ENCODE results near the gene DPYD.
A peak's percentile ranks its signal among the peaks of the same experiment; 100 is the strongest.

DPYD gene

DNA sequence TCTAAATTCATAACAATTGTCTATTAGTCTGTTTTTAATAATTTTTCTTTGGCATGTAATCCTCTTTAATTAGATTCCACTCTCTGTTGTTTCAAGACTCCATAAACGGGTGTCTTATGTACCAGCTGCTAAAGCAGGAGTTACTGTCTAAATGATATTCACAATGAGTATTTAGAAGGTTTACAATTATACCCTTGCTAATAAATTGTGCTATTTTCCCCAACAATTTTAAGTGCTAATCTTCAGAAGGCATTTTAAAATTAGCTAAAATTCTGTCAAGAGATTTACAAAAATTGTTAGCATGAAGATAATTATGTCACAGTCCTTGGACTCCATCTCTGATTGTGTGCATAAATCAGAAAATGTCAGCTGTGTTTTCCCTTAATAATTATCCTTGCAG is 83.7 kb downstream of the DPYD start:
- DNase-seq (ENCODE audit: low spot score), result no peak

DNA sequence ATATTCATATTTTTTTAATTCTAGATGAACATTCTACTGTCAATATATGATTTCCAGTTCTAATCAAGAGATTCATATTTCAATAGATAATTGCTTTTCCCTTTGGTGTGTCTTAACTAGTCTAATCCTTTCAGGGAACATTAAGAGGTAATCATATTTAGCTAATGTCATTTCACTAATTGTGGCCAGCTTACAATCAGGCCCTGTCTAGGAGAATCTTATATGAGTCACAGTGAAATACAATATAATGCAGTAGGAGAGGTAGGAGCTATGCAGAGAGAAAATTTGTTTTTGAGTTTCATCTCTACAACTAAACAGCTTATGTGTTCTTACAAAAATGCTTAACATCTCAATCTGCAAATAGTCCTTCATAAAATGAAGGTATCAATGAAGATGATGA is 85.9 kb downstream of the DPYD start:
- no peak for DNase-seq (ENCODE audit: low spot score)

DNA sequence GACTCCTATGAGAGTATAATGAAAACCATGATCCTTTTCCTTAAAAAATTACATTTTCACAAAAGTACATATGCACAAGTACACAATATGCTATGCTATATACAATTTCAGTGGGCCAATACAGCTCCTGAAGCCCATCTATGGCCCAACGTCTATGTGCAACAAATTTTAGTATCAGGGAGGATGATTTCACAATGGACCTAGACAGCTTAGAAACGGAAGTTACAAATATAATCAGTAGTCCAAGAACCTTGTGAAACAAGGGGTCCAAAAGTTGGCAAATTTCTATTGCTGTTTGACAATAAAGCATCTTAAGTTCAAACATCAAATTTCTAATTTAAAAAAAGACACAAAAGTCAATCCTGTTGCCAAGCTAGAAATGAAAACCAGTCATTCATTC is 87.0 kb downstream of the DPYD start:
- DNase-seq (ENCODE audit: low spot score), result no peak

DNA sequence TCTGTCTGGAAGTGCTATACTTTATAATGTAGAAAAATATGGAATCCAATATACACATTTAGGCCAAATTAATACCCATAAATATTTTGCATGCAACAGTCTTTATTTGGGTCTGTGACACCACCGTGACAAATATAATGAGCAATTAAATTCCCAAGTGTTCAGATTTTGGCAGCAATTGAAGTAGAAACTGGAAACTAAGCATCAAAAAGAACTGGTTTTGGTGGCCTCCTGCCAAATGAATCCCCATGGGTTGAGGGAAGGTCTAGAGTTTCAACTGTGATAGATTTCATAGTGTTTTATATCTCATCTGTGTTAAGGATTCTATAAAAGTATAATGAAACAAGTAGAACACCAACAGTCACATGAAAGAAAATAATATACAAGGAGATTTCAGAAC is 88.4 kb downstream of the DPYD start:
- no peak for DNase-seq (ENCODE audit: low spot score)

DNA sequence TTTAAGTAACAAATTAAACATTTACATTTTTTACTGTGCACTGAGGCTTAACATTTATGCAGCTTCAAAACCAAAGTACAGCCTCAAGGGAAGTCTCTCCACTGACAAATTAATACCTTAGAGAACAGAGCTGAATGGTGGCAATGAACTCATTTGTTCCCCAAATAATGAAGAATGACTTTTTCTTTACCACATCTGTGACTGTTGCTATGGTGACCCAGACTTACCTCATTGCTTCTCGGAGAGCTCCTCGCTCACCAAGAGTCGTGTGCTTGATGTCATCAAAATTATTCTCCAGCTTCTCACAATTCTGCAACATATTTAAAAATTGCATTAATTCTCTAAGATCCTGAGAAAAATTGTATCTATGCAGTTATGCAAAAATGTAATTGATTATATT is 92.9 kb downstream of the DPYD start:
- DNase-seq (ENCODE audit: low spot score), result no peak

DNA sequence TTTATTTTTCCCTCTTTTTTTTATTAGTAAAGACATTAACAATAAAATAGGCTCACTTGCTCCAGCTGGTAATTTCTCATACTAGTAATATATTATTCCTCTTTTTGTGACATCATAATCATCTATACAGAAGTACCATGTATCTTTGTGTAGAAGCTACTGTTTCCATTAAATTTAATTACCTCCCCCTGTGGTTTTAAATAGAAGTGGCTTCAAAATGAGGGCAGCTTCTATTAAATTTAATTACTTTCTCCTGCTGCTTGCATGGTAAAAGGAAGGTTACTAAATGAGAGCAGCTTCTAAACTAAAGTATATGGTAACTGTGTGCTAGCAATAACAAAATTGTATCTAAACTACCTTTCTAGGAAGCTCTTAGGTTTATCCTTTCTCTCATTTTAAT is 94.0 kb downstream of the DPYD start:
- DNase-seq (ENCODE audit: low spot score), result no peak

DNA sequence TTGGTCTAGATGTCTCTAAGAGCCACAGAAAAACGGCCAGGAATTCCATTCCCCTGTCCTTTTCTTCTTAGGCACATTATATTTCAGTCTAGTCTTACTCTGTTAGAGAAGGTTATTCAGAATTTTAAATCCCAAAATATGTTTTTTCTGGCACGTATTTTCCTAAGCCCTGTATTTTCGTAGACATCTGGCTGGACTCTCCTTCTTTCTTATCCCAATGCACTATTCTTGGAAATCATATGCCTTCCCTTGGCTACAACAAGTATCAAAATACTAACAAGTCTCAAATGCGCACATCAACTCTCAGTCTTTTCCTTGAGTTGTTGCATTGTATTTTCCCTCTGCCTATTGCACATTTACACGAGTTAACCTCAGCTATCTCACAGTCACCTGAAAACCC is 96.2 kb downstream of the DPYD start:
- DNase-seq (ENCODE audit: low spot score), result no peak

DNA sequence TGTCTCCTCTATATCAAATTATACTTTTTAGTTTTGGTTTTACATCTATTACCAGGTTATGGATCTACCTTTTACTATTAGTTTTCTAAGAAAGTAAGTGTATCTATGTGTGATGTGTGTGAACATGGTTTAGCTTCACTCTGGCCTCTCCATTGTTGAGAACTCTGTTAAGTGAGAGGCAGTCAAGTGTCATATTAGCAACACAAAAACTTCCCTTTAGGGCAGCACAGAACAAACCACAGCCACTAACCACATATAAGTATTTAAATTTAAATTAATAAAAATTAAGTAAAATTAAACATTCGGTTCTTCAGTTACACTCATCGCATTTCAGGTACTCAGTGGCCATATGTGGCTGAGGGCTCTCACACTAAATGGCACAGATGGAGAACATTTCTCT is 96.6 kb downstream of the DPYD start:
- DNase-seq (ENCODE audit: low spot score), result no peak

DNA sequence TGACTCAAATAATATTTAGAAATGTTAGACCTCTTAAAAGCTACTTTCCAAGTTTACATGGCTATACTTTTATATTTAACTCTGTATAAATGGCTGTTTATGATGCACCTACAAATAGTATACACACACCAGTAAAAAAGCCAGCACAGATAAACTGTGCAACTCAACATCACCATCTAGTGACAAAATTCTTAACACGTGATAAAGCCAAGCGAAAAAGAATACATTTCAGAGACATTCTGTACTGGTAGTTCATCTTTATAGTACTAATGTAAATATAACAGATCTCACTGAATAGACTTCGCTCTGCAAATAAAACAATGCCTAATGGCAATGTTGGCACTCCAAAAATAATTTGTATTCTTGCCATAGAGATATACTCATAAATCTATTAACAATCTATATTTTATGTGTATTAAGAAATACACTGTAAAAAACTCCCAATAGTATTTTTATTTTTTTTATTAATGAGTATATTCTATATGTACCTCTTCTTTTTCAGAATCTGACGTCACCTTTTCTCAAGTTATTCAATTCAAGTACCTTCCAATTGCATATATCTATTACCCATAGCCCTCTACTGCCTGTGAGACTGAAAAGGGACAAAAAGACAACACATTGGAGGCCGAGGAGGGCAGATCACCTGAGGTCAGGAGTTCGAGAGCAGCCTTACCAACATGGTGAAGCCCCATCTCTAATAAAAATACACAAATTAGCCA is 100.2 kb downstream of the DPYD start:
- DNase-seq (ENCODE audit: low spot score), result peak; percentile 14

DNA sequence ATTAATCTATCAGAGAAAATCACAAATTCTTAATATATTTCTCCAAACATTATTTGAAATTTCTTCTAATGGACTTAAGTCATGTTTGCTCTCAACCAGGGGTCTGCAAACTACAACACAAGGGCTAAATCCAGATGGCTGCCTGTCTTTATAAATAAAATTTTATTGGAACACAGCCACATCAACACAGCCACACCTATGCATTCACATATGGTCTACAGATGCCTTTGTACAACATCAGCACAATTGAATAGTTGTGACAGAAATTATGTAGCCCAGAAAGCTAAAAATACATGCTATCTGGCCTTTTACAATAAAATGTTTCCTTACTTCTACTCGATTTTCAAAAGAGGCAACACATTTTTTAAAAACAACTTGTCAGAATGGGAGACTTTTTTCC is 103.9 kb downstream of the DPYD start:
- no peak for DNase-seq (ENCODE audit: low spot score)

DNA sequence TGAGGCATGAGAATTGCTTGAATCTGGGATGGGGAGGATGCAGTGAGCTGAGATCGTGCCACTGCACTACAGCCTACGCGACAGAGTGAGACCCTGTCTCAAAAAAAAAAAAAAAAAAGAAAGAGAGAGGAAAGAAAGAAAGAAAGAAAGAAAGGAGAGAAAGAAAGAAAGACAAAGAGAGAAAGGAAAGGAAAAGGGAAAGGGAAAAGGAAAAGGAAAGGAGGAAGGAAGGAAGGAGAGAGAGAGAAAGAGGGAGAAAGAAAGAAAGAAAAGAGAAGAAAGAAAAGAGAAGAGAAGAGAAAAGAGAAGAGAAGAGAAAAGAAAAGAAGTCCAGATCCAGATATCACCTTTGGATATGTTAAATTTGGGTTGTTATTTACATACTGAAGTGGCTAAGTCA is 106.0 kb downstream of the DPYD start:
- DNase-seq (ENCODE audit: low spot score), result no peak

DNA sequence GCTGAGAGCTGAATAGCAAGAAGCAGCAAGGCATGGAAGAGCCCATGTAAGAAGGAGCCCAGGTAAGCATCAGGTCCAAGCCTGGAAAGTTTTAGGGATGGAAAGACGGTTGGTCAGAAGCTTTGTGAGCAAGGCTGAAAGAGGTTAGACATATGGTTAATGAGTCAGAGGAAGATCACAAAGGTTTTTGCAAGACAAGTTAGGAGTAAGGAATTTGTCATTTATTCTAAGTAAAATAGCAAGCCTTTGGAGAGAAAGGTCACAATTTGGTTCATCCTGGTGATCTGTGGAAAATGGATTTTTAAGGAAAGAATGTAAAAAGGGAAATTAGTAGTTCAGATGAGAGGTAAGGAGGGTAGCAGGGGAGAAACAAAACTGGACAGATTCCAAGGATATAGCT is 106.7 kb downstream of the DPYD start:
- DNase-seq (ENCODE audit: low spot score), result peak; percentile 20

DNA sequence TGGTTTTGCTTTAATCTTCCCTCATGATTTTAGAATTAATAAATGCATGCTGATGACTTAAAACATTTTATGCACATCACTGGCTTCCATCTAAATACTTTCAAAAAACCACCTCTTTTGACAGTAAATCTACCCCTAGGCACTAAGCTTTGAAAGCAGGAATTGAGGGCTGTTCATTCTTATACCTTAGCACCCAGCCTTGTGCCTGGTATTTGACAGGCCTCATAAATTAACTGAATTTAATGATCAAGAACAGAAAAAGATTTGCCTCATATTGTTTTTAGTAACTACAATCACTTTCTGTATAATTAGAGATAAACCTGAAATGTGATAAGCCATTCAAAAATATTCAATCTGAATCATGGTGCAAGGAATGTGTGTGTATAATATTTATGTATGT is 108.8 kb downstream of the DPYD start:
- DNase-seq (ENCODE audit: low spot score), result no peak

DNA sequence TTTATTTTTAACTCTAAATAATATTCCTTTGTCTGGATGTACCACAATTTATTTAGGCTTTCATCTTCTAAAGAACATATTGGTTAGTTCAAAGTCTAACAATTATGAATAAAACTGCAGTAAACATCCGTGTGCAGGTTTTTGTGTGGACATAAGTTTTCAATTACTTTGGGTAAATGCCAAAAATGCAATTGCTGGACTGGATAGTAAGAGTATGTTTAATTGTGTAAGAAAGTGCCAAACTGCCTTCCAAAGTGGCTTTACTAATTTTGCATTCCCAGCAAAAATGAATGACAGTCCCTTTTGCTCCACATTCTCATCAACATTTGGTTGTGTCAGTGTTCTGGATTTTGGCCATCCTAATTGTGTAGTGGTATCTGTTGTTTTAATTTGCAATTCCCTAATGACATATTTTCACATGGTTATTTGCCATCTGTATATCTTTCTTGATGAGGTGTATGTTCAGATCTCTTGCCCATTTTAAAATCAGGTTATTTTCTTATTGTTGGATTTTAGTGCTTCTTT is 113.8 kb downstream of the DPYD start:
- DNase-seq (ENCODE audit: low spot score), result no peak

DNA sequence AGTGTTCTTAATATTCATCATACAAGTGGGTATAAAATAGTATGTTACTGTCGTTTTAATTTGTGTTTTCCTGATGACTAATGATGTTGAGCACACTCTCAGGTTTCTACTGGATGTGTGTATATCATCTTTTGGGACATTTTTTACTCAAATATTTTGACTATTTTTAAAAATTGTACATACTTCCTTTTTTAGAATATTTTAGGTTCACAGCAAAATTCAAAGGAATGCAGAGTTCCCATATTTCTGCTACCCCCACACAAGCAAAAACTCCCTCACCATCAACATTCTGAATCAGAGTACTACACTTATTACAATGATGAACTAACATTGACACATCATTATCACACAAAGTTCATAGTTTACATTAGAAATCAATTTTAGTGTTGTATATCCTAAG is 114.5 kb downstream of the DPYD start:
- no peak for DNase-seq (ENCODE audit: low spot score)

DNA sequence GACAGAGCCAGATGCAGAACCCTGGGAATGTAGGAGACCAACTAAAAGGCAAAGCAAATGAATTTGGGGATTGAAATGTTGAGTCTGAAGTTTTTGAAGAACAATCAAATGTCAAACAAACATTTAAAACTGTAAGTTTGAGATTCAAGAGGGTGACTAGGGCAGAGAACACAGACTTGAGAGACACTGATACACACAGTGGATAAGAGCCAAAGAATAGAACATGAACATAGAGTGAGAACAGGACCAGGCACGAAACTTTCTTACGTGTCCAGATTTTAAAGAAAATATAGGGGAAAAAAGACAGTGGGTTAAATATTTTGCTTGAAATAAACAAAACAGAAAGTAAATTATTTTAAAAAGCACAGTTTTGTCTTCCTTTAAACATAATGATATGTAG is 115.7 kb downstream of the DPYD start:
- no peak for DNase-seq (ENCODE audit: low spot score)

DNA sequence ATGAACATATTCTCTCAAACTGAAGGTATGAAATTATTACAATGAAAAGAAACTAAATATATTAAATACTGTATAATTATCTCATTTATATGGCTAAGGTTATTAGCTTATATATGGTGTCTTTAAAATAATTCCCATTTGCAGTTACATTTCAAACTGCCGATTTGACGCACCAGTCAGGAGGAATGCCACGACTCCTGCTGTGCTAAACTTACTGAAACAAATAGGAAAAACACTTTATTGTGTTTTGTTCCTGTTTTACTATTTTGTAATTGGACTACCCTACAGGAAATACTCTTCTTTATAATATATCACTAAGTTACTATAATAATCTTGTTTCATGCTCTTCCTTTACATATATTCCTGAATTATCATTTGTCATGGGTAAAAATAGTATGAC is 117.8 kb downstream of the DPYD start:
- DNase-seq (ENCODE audit: low spot score), result no peak

DNA sequence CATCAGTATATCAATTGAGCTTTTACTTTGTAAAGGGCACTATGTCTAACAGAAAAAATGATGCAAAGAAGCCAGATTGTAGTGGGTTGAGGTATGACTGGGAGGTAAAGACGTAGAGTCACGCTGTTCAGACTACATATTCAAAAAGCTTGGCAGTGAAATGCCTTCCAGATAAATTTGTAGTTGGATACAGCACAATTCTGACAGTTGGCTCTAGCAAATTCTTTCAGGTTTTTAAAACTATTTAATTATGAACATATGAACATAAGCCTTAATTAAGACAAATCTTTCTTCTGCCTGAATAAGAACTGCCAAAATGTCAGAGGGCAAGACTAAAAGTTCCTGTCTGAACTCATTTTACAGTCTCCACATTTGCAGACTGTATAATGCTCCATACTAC is 118.8 kb downstream of the DPYD start:
- no peak for DNase-seq (ENCODE audit: low spot score)

DNA sequence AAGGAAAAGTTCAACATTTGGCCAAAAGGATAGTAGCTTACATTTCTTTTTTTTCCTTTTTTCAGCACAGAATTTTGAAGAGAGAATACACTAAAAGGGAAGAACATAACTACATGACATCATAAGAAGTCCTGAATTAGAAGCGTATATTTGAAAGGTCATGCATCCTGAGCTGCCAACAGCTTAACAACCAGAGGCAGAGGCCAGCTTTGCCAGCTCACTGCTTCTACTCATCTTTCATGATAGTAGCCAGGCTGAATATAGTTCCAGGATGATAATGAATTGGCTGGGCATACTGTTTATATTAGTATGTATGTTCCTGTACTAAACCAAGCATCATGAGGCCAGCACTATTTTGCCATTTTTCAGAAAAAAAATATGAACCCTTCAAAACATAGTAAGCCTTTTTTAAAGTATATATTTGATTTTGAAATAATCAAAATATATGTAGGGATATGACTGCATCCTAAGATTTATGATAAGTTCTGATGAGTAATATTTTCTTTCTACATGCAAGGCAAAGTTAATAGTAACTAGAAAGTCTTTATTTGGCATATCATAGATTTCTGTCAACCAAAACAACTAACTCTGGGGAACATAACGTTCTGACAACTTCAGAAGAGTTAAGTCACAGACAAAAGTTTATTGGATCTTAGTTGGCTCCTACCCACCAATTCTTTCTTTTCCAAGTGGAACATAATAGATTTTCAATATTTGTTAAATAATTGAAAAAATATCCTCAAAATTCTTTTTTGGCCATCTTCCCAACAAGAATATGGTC is 123.2 kb downstream of the DPYD start:
- DNase-seq (ENCODE audit: low spot score), result peak; percentile 17

DNA sequence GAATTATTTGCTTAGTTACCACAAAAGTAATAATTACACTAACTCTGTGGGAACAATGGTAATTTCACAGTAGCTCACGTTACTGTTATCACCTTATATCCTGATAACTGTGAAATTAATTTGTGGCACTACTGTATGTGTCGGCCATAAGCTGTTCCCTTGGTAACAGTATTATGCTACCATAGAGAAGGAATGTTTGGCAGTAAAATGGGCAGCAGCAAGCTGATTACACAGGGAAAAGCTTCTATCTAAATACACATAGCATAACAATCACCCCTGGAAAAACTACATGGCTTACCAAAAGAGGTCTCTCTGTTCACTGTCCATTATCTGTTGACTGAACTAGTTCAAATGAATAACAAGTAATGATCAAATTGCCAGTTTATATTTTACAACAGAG is 124.1 kb downstream of the DPYD start:
- no peak for DNase-seq (ENCODE audit: low spot score)

DNA sequence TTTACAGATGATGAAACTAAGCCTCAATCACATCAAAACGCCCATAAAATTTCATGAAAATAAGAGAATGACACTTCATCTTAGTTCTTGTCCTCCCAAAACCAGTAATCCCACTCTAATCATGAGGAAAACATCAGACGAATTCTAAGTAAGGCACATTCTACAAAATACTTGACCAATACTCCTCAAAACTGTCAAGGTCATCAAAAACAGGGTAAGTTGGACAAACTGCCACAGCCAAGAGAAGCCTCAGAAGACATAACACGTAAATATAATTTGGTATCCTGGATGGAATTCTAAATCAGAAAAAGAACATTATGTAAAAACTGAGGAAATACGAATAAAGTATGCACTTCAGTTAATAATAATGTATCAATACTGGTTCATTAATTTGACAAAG is 128.2 kb downstream of the DPYD start:
- DNase-seq (ENCODE audit: low spot score), result no peak

DNA sequence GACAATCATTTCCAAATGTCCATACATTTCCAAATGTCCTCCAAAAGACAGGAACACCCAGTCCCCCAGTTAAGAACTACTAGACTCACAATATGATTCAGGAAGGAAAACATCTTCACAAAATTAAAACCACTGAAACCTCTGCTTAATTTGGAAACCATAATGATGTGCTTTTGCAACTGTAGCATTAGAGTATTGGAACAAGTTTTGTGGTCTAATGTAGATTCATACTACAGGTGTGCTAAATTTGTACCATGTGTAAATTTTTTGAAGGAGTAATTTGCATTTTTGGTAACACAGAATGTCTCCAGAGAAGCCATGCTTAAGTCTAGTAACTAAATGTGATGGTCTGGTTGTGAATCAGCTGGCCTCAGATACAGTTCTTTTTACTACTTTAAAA is 129.6 kb downstream of the DPYD start:
- DNase-seq (ENCODE audit: low spot score), result no peak

DNA sequence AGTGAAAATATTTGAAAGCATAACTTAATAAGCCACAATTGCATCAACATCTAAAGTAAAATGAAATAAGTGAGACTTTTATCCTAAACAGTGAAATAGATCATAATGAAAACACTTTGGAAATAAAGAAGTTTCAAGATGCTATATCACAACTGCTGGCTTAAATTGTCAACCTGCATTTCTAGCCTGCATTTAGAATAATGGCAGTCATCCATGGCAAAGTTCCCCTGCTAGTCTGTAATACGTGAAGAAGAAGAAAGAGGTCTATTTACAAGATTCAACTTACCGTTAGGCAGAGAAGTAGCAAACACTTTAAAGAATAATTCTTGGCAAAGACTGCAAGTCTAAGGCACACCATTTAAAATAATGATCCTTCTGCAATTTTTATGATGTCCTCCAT is 133.6 kb downstream of the DPYD start:
- no peak for DNase-seq (ENCODE audit: low spot score)

DNA sequence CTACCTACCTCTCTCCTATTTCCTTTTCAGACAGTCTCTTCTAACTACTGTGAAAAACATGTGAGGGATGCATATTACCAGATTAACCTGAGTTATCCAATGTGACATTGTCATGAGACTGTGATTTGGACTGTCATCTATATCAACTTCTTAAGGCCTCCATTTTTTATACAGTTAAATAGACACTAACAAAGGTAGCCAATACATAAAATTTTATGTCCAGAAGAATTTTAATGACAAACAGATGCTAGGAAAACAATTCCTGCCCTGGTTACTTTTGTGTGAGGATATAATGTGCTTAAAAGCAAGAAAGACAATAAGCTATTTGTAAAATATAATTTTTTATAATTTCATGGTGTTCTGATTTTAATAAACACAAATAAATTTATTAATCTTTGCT is 136.2 kb downstream of the DPYD start:
- DNase-seq (ENCODE audit: low spot score), result no peak

All from AG20443 (cell line).